GM21723 (cell line): ENCODE data around the gene PARD3B.
"Not testable (repeated sequence)": the region's sequence is repeated elsewhere in the genome, so short reads cannot be mapped to it uniquely, and the experiment has no call there.

Experiments used
- ATAC-seq: cut with Tn5 transposase; IDR thresholded peaks from one replicate; pipeline ENCODE4 v1.9.1; 2021; ENCODE audit warnings: mild to moderate bottlenecking, moderate library complexity; ENCODE audit not compliant: unreplicated experiment

PARD3B gene

GRCh38 chr2:204541637-204542036 lies 3.6 kb upstream of the PARD3B start:
- no peak for ATAC-seq

DNA sequence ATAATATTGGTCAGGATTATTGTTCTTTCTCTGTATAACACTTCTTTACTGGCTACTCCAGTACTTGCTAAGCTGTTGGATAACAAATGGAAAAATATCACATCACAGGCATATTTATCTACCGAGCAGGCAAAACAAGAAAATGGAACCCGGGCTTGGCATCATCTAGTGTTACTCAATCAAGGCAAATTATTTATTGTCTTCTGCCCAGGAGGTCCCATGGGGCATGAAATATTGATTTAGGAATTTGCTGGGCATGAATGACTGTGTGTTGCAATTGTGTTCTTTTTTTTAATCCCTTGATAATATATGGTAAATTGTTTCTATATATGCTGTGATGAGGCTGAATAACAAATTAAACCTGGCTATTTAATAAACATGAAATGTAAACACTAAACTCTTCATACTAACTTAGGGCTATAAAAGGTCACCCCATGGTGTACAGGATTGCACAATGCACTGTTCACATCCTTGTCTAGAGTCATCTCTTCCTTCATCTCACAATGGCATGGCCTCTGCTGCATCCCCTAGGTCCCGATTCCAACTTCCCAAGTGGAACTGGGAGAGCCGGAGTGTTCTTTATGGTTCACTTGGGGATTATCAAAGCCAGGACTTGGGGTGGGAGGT lies 2.2 kb upstream of the PARD3B start:
- no peak for ATAC-seq

DNA sequence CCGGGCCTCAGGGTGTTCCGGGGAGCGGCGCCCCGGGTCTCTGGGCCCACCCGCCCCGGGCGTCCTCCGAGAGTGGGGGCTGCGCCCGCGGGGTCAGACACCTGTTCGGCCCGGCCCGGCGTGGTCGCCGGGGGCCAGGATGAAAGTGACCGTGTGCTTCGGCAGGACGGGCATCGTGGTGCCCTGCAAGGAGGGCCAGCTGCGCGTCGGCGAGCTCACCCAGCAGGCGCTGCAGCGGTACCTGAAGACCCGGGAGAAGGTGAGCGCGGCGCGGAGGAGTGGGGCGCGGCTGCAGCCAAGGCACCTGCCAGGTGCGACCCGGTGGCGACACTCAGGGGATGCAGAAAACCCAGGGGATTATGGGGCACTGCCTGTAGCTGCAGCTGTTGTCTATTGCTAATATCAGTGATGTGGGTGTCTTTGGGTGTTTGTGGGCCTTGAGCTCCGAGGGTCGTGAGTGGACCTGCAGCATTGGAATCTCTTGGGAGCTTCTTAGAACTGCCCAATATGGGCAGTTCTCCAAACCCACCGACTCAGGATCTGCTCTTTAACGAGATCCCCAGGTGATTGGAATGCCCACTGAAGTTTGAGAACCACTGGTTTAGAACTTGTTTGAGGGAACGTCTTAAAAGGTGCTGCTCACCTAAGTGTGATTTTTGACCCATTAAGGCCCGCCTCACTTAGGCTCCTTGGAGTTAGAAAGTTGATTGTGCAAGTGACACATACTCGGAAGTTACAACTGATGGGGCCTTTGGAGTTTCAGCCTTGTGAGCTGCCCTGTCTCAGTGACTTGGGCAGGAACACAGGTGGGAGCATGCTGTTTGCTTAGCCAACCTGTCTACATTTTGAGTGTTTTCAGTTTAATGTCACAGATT lies 823 bp downstream of the PARD3B start:
- ATAC-seq = peak; percentile 8

GRCh38 chr2:204550751-204551511 lies 5.7 kb downstream of the PARD3B start:
- ATAC-seq = no peak

DNA sequence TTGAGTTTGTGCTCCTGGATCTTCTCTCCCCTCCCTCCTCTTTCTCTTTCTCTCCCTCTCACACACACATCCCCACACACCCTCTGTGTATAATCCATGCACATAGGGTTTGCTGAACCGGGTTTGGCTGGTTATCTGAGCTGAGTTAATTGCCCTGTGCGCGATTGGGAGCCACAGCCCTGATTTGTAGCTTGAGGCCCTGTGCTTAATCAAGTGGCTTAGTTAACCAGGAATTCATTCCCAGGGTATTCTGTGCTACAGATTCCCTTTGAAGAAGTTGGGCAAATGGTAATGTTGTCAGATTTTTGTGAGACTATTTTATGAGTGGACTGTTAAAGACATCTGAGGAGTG lies 6.2 kb downstream of the PARD3B start:
- ATAC-seq = no peak

DNA sequence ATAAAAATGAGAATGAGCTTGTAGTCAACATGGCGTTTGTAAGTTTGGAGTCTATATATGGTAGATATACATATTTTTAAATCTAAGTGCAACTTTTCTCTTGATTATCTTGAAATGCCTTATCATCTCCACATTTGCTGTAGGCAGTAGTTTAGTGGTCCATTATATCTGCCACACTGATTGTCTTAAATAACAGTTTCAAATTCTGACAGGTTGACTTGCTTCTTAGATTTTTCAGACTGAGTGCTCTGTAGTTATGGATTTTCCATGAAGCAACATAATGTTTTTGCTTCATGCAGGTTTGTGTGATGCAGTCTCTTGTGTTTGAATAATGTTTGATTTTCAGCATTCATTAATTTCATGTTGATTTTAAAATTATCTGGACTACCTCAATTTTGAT lies 12.3 kb downstream of the PARD3B start:
- ATAC-seq = no peak

- not testable (repeated sequence) for ATAC-seq
Observed at GRCh38 chr2:204559358-204559757, 14.1 kb downstream of the PARD3B start.

DNA sequence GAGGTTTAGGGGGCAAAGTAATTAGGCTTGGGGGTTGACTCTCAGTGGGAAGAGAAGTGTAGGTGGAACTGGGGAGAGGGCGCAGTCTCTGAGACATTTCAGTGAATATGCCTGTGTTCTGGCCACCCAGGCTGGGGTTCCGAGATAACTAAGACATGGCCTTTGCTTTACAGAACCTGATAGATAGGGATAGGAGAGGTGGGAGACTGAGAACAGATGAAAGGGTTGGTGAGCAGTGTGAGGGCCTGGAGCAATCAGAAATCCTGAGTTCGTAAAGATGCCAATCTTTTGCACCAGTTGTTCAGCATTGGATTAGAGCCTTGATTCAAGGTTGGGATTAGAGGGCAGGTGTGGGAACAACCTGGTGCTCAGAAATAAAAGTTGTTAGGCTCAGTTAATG lies 15.6 kb downstream of the PARD3B start:
- no peak for ATAC-seq

GRCh38 chr2:204561771-204562170 lies 16.5 kb downstream of the PARD3B start:
- no peak for ATAC-seq

DNA sequence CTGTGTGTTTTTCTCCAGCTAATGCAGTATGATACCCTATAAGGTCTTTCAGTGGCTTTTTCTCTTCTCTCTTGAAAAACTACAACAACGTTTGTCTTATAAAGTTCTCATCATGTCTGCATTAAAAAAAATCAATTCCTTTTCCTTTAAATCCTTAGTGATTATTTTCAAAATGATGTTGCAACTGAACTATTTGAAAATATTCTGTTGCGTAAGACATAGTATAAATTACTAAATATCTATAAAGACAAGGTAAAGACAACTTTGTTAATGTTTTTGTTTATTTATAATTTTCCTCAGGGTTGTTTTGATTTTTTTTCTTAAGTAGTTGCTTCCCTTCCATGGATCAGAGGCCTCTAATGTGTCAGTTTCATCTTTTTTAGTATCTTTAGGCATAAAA lies 21.2 kb downstream of the PARD3B start:
- ATAC-seq = no peak

- no peak for ATAC-seq
Observed at GRCh38 chr2:204570421-204570820, 25.1 kb downstream of the PARD3B start.

- ATAC-seq = no peak
Observed at GRCh38 chr2:204571041-204571440, 25.8 kb downstream of the PARD3B start.

GRCh38 chr2:204571911-204572310 lies 26.6 kb downstream of the PARD3B start:
- no peak for ATAC-seq

- ATAC-seq = no peak
Observed at GRCh38 chr2:204573221-204573620, 27.9 kb downstream of the PARD3B start.

DNA sequence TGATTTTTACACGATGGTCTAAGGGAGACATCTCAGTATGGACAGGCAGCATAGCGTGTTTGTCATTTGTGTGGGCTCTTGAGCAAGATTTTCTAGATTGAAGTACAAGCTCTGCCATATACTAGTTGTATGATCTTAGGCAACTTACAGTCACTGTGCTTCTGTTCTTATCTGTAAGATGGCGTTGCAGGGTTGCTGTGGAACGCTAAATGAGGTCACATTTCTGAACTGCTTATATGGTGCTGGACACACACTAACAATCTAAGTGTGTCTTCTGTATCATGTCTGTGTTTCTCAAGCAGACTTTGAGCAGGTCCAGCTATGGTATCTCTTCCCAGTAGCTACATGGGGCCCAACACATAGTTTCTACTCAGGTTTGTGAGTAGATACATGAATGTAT lies 29.2 kb downstream of the PARD3B start:
- no peak for ATAC-seq

GRCh38 chr2:204575463-204575862 lies 30.2 kb downstream of the PARD3B start:
- no peak for ATAC-seq

DNA sequence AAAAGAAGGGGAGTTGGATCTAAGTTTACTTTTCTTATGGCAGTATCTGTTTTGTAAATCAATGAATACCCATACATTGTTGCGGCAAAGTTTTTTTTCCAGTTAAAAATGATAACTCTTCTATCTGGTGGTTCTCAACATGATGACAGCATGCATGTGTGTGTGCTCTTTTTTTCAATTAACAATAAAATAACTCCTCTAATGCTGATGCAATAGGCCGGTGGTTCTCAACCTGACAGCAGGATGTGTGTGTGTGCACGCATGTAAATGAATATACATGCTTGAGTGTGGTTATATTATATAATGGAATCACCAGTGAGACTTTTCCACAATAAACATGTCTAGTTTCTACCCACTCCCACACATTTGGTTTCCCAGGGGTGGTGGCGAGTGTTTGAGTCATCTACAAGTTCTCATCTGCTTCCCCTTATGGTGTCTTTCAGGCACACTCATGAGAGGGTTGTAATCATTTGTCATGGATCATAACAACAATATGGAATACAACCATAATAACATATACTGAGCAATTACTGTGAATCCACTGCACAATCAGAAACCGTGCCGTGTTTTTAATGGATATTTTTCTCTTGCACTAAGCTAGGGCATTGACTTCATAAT lies 31.2 kb downstream of the PARD3B start:
- ATAC-seq = no peak

DNA sequence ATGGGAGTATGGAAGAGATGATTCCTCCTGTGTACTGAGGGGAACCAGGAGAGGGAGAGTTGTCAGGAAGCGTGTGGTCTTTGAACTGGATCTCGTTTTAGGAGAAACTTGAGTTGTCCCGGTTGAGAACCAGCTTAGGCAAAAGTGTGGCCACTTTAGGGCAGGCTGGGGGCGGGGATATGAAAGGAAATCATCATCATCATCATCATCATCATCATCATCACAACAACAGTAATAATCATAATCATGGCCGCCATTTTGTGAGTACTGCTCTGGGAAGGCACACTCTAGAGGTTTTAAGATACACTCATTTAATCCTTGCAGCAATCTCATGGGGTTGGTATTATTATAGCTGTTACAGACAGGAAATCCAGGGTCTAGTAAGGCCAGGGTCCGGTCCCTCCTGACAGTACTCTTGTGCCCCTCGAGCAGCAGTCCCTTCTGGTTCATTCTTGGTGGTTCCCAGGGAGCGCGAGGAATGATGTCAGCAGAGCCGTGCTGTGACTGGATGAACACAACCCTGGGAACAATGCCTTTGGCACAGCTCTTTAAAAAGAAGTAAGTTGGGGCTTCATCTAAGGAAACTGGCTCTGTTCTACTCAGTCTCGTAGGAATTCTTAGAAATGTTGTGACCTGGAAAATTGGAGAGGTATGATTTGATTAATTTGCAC lies 33.8 kb downstream of the PARD3B start:
- no peak for ATAC-seq

GRCh38 chr2:204581946-204582345 lies 36.7 kb downstream of the PARD3B start:
- no peak for ATAC-seq

DNA sequence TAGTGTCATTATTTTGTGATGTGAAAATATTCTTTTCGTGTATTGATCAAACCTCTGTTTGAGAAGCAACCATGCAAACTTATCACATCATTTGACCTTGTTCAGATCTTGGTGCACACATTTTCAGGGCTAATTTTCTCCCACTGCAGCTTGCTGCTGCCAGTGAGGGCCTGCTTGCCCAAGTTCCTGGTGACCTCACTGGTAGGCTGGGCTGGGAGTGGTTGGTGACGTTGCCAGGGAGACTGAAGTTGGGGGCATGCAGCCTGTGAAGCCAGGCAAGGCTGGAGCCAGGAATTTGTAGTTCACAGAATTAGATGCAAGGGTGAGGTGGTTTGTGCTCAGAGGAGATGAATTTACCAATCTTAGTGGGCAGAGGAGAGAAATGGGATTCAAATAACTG lies 38.5 kb downstream of the PARD3B start:
- no peak for ATAC-seq

- no peak for ATAC-seq
Observed at GRCh38 chr2:204585930-204586329, 40.7 kb downstream of the PARD3B start.
